ENCODE measurements around the gene STXBP1.

DNA sequence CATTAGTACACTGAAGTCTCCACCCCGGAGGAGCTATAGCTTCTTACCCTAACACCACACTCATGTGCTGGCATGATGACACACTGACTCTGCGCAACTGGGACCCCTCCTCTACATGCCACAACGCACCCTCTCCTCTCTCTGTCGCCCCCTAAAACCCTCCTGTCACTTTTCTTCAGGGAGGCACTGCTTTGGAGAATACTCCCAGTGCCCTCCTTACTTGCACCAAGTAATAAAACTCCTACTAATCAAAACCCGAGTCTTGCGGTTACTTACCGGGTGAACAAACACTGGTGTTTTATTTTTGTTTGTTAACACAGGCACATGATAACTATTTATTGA, 12.6 kb upstream of the STXBP1 start:
- no peak for TF ChIP-seq GATA2 (IDR thresholded peaks at IDR 0.05; ENCODE audit: low read depth, low read length)
- no peak for TF ChIP-seq GATA3 (IDR thresholded peaks at IDR 0.05; ENCODE audit: low read depth, low read length)

All from SH-SY5Y (cell line).